ENCODE measurements around the gene EOGT. TPM values are rescaled to one million over a fixed set of nuclear protein-coding genes. Genes with fewer than 3 reads are reported as not detected.

EOGT gene
- total and polyA plus RNA-seq, 7 donors, result 10.2 to 33.0 (median 13.9) TPM

GRCh38 chr3:68987322-68987721 lies 26.2 kb downstream of the EOGT start:
- intact Hi-C loops (cut with DNase I), result no loop called here
- no peaks in the 10 kb centered on the region for H3K27me3 ChIP-seq (ENCODE audit: insufficient read depth in 3 of 3, low read length in 2 of 3)
- no peaks in the 10 kb centered on the region for H3K9me3 ChIP-seq
- no peak overlapping the region for H3K4me3 ChIP-seq
- H3K4me1 ChIP-seq, result no peaks in the 10 kb centered on the region
- DNase-seq (no peak), ATAC-seq (no peak)
- no peak overlapping the region for H3K27ac ChIP-seq
- WGBS, 3 donors, result 85 to 96% (median 87%) methylated on average over 6 of the region's 6 CpGs
- TF ChIP-seq CTCF (IDR thresholded peaks at IDR 0.05), result no peak
- H3K36me3 ChIP-seq (ENCODE audit: insufficient read depth in 1 of 2, low read depth in 1 of 2), result peaks cover 30 to 88% of the 10 kb centered on the region in 2 donors

- H3K9me3 ChIP-seq, result no peaks in the 10 kb centered on the region
- H3K4me1 ChIP-seq, result no peaks in the 10 kb centered on the region
- peaks cover 30 to 90% of the 10 kb centered on the region in 2 donors for H3K36me3 ChIP-seq (ENCODE audit: insufficient read depth in 1 of 2, low read depth in 1 of 2)
- no peak overlapping the region for H3K4me3 ChIP-seq
- 97 to 98% (median 98%) methylated on average over 6 of the region's 6 CpGs for WGBS, 3 donors
- H3K27ac ChIP-seq, result no peak overlapping the region
- DNase-seq, result no peak
- intact Hi-C loops (cut with DNase I), result no loop called here
- no peaks in the 10 kb centered on the region for H3K27me3 ChIP-seq (ENCODE audit: insufficient read depth in 3 of 3, low read length in 2 of 3)
- ATAC-seq, result no peak
- no peak for TF ChIP-seq CTCF (IDR thresholded peaks at IDR 0.05)
Observed at GRCh38 chr3:68986496-68987208, 26.8 kb downstream of the EOGT start.

GRCh38 chr3:68985146-68985790 lies 28.2 kb downstream of the EOGT start:
- WGBS, 3 donors, result 56 to 85% (median 57%) methylated on average over 3 of the region's 3 CpGs
- H3K4me1 ChIP-seq, result no peaks in the 10 kb centered on the region
- peaks cover 35 to 91% of the 10 kb centered on the region in 2 donors for H3K36me3 ChIP-seq (ENCODE audit: insufficient read depth in 1 of 2, low read depth in 1 of 2)
- DNase-seq (no peak), ATAC-seq (no peak)
- no peak overlapping the region for H3K4me3 ChIP-seq
- no peaks in the 10 kb centered on the region for H3K9me3 ChIP-seq
- H3K27ac ChIP-seq, result no peak overlapping the region
- intact Hi-C loops (cut with DNase I), result no loop called here
- no peaks in the 10 kb centered on the region for H3K27me3 ChIP-seq (ENCODE audit: insufficient read depth in 3 of 3, low read length in 2 of 3)
- no peak for TF ChIP-seq CTCF (IDR thresholded peaks at IDR 0.05)

GRCh38 chr3:68984011-68984530 lies 29.4 kb downstream of the EOGT start:
- Histone ChIP-seq H3K4me1 (no peaks in the 10 kb centered on the region), H3K27me3 (ENCODE audit: insufficient read depth in 3 of 3, low read length in 2 of 3) (no peaks in the 10 kb centered on the region), H3K36me3 (ENCODE audit: insufficient read depth in 1 of 2, low read depth in 1 of 2) (peaks cover 37 to 100% of the 10 kb centered on the region in 2 donors), H3K4me3 (no peak overlapping the region), H3K27ac (no peak overlapping the region), H3K9me3 (no peaks in the 10 kb centered on the region)
- 83 to 93% (median 86%) methylated on average over 5 of the region's 5 CpGs for WGBS, 3 donors
- TF ChIP-seq CTCF (IDR thresholded peaks at IDR 0.05), result no peak
- no peak for DNase-seq
- intact Hi-C loops (cut with DNase I), result no loop called here
- no peak for ATAC-seq
